Lung microvascular endothelial cell (primary cell): ENCODE results near the gene ROPN1B. TPM values are rescaled to one million over a fixed set of nuclear protein-coding genes. Genes with fewer than 3 reads are reported as not detected.
A peak's percentile ranks its signal among the peaks of the same experiment; 100 is the strongest.
"Not testable (repeated sequence)": the region's sequence is repeated elsewhere in the genome, so short reads cannot be mapped to it uniquely, and the experiment has no call there.

ENCODE experiments used
- DNase-seq, 2 donors: peaks; one replicate each; pipeline versions ENCODE4 v3.0.0 to v3.0.0-alpha.2; 2010; ENCODE audit warnings: low read depth in 2 of 2
- total RNA-seq: library from RNA; depleted of rRNA; stranded (reverse); fragments of >200 nt; gene quantifications from 2 replicates; pipeline ENCODE4 v1.2.1, GENCODE V29; 2014

Gene ROPN1B
- not detected in 2 replicates for total RNA-seq

DNA sequence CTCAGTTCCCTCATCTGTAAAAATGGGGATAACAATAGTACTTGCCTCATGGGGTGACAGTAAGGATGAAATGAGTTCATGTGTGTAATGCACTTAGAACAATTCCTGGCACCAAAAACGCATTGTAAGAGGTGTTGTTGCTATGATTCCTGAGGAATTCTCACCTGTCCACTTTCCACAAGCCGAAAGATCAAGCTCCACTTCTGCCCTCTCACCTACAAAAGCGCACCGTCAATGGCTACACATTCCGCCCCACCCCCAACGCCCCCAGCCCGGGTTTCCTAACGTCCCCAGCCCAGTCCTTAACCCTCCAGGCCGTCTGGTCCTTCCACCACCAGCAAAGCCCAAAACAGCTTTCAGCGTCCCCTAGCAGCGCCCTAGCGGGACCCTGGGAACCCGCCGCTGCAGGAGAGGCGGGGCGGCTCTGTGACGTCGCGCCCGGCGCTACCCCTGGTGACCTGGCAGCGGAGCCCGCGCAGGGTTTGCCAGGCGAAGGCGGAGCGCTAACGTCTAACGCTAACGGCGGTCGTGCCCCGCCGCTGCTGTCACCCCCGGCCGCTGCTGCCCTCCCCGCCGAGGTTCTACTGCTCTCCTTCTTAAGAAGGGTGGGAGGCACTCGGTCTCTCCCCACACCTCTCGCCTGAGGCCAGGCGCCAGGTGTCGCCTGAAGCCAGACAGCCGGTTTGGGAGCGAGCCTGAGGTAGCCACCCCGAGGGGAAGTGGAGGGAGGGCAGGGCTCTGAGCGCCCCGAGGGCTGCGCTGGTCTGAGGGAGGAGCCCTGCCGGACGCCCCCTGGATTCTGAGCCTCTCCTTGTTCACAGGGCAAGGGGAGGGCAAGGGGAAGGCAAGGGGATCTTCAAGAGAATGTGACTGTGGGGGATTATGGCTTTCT lies at the start of gene ROPN1B:
Gene ROPN1B, plus strand, starts transcription at position 478 of the 892 bp plus-strand sequence. CDS start 2,877 bp downstream, outside the sequence.
- DNase-seq, result not testable (repeated sequence)

DNA sequence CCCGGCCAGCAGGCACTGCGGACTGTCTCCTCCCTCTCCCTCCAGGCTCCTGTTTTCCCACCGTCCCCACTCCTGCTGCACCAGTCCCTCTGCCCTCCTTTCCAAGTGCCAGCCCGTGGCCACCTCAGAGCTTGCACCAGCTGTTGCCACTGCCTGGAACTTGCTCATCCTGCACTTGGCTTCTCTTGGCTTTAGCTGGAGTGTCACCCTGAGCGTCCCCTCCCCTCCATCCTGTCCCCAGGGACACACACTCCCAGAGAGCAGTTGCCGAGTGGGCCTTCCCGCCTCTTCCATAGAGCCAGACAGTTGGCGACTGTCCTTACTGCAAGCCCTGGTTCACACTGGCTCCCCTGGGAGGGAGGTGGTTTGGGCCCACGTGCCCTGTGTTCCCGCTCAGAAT lies 48.8 kb upstream of the ROPN1B start:
- not testable (repeated sequence) for DNase-seq

DNA sequence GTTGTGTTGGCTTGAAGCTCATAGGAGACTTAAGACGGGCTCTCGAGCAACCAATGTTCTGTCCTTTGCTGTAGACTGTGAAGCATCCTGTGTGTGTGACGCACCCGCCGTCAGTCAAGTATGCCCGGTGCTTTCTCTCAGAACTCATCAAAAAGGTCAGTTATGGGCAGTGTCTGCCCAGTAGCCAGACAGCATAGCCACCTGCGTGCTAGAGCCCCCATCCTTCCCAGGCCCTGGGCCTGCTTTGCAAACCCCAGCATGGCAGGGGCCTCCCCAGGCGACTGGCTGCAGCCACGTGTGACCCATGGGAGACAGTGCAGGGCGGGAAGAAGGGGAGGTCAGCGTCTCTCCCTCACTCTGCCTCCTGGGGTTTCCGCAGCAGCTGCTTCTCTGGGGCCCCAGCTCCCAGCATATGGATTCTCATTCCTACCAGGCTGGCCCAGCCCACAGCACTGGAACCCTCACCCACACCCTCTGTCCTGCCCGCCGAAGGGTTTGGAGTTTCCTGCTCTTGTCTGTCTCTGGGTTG lies 48.2 kb upstream of the ROPN1B start:
- not testable (repeated sequence) for DNase-seq

DNA sequence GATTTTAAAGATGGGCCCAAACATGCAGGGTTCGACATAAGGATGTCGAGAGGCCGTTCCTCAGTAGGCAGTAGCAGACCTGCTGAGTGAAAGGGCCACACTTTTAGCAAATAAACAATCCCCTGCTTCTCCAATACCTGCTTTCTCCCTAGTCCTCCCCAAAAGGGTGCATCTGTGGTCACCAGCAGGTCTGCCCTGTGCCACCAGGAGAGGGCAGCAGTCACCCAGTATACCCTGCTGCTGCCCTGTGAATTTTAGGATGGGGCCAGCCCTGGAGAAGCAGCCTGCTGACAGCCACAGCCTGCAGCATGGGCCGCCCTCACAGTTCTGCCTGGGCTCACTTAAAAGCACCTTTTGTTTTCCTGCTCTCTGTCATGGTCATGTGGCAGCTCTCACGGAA lies 47.3 kb upstream of the ROPN1B start:
- DNase-seq, result peak; percentile 29 to 59

DNA sequence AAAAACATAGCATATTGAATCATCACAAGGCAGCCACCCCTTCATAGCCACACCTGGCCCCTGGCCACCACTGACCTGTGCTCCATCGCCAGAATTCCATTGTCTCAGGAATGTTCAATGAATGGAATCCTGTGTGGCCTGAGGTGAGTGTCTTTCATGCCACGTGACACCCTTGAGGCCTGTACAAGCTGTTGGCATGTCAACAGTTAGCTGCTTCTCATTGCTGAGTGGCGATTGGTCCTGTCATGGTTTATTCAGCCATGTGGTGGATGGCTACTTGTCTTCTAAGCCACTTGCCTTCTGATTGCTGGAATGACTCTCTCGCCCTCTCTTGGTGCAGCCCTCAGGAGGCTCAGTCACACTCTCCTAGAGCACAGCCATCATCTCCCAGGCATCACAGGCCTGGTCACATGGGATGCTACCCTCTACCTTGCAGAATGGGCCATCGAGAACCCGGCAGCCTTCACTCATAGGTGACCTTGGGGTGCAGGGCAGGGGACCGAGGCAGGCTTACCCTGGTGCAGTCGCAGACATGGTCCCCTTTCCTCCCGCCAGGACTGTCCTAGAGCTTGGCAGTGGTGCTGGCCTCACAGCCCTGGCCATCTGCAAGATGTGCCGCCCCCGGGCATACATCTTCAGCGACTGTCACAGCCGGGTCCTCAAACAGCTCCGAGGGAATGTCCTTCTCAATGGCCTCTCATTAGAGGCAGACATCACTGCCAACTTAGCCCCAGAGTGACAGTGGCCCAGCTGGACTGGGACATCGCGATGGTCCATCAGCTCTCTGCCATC lies 45.5 kb upstream of the ROPN1B start:
- not testable (repeated sequence) for DNase-seq

DNA sequence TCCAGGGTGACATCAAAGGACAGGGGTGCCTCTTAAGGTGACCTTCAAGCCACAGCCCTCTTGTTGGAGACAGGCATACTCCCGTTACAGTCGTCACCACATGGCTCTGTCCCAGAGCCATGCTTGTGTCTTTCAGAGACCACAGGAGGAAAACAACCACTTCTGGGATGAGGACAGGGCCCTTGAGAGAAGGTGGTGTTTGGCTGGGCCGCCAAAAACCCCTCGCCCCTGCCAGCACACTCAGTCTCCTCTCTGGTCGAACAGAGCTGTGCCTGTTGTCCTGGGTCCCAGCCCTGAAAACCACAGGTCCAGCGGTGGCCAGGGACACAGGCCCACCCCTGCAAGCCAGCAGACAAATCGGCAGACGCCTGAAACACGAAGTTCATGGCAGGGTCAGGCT lies 44.7 kb upstream of the ROPN1B start:
- not testable (repeated sequence) for DNase-seq

DNA sequence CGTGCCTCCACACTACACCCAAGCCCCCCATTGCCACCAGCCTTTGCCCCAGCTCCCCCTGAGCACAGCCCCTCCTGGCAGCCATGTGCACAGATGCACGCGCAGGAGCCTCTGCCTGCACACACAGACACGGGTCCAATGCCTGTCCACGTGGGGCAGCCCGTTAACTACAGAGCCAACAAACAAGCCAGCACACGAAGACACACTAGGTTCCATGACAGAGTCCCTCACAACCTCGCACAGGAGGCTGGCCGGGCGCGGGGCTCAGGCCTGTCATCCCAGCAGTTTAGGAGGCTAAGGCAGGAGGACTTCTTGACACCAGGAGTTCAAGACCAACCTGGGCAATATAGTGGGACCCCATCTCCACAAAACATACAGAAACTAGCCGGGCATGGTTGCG lies 43.3 kb upstream of the ROPN1B start:
- DNase-seq, result not testable (repeated sequence)

DNA sequence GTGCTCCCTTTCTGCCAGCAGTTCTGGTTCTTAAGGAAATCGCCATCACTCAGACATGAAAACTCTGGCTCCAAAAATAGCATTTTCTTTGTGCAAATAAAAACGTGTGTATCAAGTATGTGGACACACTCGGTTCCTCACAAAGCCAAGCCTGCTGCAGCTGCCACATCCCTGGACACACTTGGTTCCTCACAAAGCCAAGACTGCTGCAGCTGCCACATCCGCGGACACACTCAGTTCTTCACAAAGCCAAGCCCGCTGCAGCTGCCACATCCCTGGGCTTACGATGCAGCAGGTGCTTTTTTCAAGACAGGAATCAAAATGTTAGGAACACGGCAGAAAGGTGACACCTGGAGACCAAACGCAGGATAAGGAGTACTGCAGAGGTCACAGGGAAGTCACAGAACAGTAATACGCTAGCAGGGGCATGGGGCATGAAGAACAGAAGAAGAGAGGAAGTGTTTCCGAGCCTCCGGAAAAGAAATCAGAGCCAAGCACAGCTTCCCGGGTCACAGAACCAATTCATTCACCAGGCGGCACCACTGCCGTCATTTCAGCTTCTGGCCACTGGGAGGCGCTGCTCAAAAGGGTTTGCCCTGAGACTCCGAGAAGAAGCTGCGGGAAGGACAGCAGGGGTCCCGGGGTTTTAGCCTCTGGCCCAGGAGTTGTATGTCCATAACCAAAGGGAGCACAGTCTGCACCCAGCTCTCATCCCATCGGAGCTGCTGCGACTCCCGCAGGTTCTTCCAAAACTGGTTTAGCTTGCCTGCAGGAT lies 40.0 kb upstream of the ROPN1B start:
- DNase-seq, result peak; percentile 45 to 51

DNA sequence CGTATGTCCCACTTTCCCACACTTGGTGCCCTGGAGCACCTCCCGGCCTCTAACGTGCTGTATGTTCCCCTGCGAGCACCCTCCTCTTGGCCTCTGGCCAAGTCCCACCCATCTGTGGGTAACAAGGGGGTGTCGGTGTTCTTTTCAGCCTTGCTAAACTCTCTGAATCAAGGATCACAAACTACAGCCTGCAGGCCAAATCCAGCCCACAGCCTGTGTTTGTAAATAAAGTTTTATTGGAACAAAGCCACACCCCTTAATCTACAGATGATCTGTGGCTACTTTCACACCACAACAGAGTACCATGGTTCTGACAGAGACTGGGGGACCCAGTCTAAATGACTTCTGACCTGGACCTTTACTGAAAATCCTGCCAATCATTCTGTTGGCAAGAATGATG lies 39.2 kb upstream of the ROPN1B start:
- not testable (repeated sequence) for DNase-seq

DNA sequence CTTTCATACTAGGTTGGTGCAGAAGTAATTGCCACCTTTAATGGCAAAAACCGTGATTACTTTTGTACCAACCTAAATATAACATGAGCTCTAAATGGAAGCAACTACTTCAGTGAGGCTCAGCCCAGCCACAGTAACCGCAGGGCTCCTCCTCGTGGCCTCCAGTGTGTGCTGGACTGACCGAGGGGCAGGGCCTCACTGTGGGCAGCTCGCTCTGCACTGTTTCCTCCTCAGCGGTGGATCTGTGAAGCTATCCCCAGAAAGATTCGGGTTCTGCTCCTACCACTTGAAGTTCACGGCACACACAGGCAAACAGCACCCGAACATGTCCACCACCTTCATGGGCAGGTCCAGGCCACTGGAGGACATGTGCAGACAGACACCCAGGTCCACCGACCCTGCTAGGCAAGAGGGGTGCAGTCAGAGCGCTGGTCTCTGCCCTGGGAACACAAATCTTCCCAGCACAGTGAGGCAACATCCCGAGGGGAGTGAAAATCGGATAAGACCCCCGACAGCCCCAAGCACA lies 37.6 kb upstream of the ROPN1B start:
- DNase-seq, result not testable (repeated sequence)

DNA sequence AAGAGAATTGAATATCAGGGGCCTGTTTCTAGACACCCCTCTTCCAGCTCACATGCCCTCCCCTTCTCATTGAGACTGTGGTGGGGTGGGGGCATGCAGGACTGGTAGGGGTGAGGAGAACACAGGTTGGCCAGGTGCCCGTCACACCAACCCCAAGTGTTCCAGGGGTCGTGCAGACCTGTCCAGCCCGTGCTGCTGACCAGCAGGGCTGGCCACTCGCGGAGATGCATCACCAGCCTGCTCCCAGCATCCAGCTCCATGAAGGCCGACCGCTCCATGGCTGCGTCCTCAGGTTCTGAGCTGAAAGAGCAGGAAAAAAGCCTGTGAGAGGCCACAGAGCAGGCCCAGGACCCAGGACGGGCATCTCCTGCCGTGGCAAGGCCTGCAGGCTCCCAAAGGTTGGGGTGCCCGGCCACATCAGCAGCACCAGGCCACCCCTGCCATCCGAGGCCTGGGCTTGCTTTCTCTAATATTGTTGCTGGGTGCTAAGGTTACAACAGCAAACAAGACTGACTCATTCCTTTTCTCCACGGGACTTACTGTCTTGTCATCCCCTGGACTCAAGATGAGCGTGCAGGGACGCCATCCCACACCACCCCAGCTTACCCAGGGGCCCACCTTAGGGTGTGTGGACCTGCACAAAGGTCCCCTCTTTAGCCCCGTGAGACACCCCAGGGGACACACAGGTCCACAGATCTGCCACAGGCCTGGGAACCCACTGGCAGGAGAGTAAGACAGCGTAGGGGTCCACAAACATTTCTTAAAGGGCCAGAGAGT lies 35.4 kb upstream of the ROPN1B start:
- not testable (repeated sequence) for DNase-seq

DNA sequence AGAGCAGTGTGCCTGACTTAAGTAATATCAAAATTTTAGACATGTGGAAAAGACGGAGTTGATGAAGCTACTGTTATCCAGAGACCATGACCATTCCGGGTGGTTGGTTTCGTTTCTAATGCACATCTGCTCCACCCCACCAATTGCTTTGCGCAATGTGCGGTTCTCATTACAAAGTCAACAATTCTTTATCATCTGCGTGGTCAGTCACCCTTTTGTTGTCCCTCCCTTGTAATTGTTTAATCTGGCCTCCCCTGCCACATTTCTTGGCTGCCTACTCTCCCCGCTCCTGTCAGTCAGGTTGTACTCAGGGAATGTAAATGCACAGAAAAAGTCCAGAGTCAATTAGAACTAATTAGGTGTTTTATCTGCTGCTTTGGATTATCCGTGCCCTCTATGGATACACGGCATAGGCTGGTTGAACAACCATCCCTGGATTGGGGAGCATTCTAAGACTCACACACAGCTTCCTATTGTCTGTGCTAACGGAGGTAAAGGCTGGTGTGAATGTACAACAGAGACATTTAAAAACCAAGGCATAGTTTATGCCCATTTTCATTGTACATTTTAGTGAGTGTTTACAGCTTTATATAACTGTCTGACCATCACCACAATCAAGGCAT lies 33.6 kb upstream of the ROPN1B start:
- peak in 1 of 2 donors; percentile 62 for DNase-seq

DNA sequence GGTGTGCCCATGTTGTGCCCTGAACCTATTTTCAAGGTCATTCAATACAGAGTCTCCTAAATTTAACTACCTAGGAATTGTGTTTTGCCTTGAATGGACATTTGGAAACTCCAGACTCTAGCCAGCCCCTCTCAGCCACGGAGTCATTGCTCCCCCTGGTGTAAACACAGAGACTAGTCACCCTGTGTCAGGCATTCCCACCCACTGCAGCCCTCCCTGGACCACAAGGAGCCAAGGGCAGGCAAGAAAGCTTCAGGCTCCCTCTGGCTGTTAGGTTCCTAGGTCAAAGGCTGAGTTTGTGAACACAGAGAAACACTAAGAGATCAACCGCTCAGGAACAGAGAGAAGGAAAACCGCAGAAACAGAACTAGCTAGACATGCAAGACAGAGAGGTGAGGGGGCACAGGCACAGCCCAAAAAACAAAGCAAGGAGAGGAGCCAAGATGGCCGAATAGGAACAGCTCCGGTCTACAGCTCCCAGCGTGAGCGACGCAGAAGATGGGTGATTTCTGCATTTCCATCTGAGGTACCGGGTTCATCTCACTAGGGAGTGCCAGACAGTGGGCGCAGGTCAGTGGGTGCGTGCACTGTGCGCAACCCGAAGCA lies 32.7 kb upstream of the ROPN1B start:
- DNase-seq, result peak in 1 of 2 donors; percentile 12

DNA sequence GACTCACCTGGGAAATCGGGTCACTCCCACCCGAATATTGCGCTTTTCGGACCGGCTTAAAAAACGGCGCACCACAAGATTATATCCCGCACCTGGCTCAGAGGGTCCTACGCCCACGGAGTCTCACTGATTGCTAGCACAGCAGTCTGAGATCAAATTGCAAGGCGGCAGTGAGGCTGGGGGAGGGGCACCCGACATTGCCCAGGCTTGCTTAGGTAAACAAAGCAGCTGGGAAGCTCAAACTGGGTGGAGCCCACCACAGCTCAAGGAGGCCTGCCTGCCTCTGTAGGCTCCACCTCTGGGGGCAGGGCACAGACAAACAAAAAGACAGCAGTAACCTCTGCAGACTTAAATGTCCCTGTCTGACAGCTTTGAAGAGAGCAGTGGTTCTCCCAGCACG lies 32.1 kb upstream of the ROPN1B start:
- DNase-seq, result not testable (repeated sequence)

DNA sequence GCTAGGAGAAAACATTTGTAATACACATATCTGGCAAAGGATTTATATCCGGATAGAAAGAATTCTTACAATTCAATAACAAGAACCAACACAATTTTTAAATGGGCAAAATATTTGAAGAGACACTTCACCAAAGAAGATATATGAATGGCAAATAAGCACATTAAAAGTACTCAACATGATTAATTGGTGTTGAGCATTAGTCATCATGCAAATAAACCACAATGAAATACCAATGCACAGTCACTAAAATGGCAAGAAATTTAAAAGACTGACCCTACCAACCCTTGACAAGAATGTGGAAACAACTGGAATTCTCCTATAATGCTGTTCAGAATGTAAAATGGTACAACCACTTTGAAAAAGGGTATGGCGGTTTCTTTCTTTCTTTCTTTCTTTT lies 21.2 kb upstream of the ROPN1B start:
- DNase-seq, result not testable (repeated sequence)

DNA sequence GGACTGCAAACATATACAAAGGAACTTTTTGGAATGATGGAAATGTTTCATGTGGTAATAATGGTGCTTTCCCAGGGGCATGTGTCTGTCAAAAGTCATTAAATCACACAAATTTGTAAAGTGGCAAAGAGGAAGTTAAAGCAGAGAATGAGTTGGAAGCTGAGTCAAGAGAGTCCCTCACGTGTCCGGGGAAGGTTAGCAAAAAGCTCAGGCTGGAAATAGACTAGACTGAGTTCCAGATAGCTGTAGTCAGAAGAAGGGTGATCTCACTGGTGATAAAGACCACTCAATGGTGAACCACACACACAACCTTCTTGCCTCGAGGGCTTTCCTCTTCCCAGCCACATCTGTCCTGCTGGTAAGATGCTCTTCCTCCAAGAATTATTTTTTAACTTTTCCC lies 20.1 kb upstream of the ROPN1B start:
- DNase-seq, result peak in 1 of 2 donors; percentile 14

DNA sequence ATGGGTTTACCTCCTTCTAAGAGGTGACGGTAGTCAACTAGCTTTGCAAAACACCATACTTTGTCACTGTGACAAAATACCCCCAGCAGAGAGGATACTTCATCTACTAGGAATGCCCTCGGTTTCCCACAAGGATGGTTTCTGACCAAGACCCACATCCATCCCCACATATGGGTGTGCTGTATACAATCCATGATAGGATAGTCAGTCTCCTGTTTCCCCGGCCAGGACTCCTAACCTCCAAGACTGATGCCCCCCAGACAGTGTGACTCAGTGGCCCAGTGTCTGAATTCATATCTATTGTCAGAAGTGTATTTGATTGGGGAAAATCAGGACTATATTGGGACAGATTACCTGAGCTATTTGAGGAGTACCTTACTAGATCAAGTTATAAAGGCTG lies 17.8 kb upstream of the ROPN1B start:
- DNase-seq, result not testable (repeated sequence)

DNA sequence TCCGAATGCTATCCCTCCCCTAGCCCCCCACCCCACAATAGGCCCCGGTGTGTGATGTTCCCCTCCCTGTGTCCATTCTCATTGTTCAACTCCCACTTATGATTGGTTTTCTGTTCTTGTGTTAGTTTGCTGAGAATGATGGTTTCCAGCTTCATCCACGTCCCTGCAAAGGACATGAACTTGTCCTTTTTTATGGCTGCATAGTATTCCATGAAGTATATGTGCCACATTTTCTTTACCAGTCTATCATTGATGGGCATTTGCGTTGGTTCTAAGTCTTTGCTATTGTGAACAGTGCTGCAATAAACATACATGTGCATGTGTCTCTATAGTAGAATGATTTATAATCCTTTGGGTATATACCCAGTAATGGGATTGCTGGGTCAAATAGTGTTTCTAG lies 12.0 kb upstream of the ROPN1B start:
- DNase-seq, result not testable (repeated sequence)
